H1 (cell line): ENCODE measurements around the gene PANX1. TPM values are rescaled to one million over a fixed set of nuclear protein-coding genes. Genes with fewer than 3 reads are reported as not detected.

Experiments used
- CTCF ChIA-PET: fragments of 300-600 bp; sonication (Branson Sonifier 250); formaldehyde crosslinking; loops from one replicate; lab custom pipeline; 2021; ENCODE audit not compliant: partially characterized antibody; lab: Charles Lee
- POLR2A ChIA-PET: fragments of 300-600 bp; sonication (Branson Sonifier 250); formaldehyde crosslinking; loops from one replicate; lab custom pipeline; 2021; ENCODE audit warnings: inconsistent platforms; ENCODE audit not compliant: partially characterized antibody; lab: Charles Lee
- DNase-seq, 2 experiments: peaks; one replicate each; pipeline versions ENCODE4 v3.0.0 to v3.0.0-alpha.2; 2010 to 2022; ENCODE audit warnings: low spot score in 2 of 2, low read depth in 1 of 2, mixed read lengths in 1 of 2
- FAIRE-seq: peaks from 2 replicates; lab custom pipeline; 2011; peaks lifted over from hg19 to GRCh38; lab: Jason Lieb, UNC
- H2AFZ ChIP-seq: 2 replicates; pipeline ENCODE4 v1.8.1; 2012; ENCODE audit warnings: low read length, inconsistent platforms
- H2AK5ac ChIP-seq: 2 replicates; pipeline ENCODE4 v1.6.1; 2013; ENCODE audit warnings: low read depth, low read length
- H2BK120ac ChIP-seq: replicated peaks from 2 replicates; pipeline ENCODE3; 2013; ENCODE audit warnings: low read depth, low read length, inconsistent platforms
- H2BK12ac ChIP-seq: 2 replicates; pipeline ENCODE4 v1.6.1; 2013; ENCODE audit warnings: low read depth, low read length
- H2BK15ac ChIP-seq: 2 replicates; pipeline ENCODE4 v1.6.1; 2013; ENCODE audit warnings: low read length
- H2BK20ac ChIP-seq: 2 replicates; pipeline ENCODE4 v1.6.1; 2013; ENCODE audit warnings: low read length
- H2BK5ac ChIP-seq: 2 replicates; pipeline ENCODE4 v1.6.1; 2013; ENCODE audit warnings: low read depth, low read length
- H3K14ac ChIP-seq: 2 replicates; pipeline ENCODE4 v1.6.1; 2013; ENCODE audit warnings: inconsistent platforms; ENCODE audit not compliant: insufficient read length
- H3K18ac ChIP-seq: 2 replicates; pipeline ENCODE4 v1.6.1; 2013; ENCODE audit warnings: low read length; ENCODE audit errors: extremely low read depth
- H3K23ac ChIP-seq: 2 replicates; pipeline ENCODE4 v1.6.1; 2013; ENCODE audit warnings: inconsistent platforms; ENCODE audit not compliant: insufficient read length
- H3K23me2 ChIP-seq: 2 replicates; pipeline ENCODE4 v1.6.1; 2013; ENCODE audit warnings: low read depth, low read length
- H3K27ac ChIP-seq: 2 replicates; pipeline ENCODE4 v1.6.1; 2011; ENCODE audit warnings: low read depth, low read length, inconsistent platforms
- H3K27me3 ChIP-seq, 4 experiments: replicated peaks in 1 of 4; 1 replicate in 1 of 4; 2 replicates in 3 of 4; pipeline versions ENCODE4 v1.6.1 to v1.8.1; 2011 to 2013; ENCODE audit warnings: low read length in 3 of 4, mild to moderate bottlenecking in 3 of 4, inconsistent platforms in 2 of 4, mixed read lengths in 2 of 4, moderate library complexity in 1 of 4; ENCODE audit not compliant: control insufficient read depth in 3 of 4, insufficient read depth in 3 of 4; ENCODE audit errors: extremely low read depth in 1 of 4
- H3K36me3 ChIP-seq, 4 experiments: 2 replicates each; pipeline versions ENCODE4 v1.6.1 to v1.8.1; 2011 to 2013; ENCODE audit warnings: mild to moderate bottlenecking in 4 of 4, low read length in 3 of 4, moderate library complexity in 2 of 4, control low read depth in 1 of 4, inconsistent platforms in 1 of 4; ENCODE audit not compliant: insufficient read depth in 4 of 4, control insufficient read depth in 2 of 4
- H3K4ac ChIP-seq: replicated peaks from 2 replicates; pipeline ENCODE3; 2013; ENCODE audit warnings: low read length, low read depth, mixed read lengths, inconsistent platforms; ENCODE audit not compliant: insufficient read length
- H3K4me1 ChIP-seq, 4 experiments: replicated peaks in 1 of 4; 1 replicate in 1 of 4; 2 replicates in 3 of 4; pipeline versions ENCODE4 v1.6.1 to v1.8.1; 2011 to 2013; ENCODE audit warnings: low read length in 3 of 4, inconsistent platforms in 2 of 4, mixed read lengths in 1 of 4; ENCODE audit not compliant: insufficient read depth in 4 of 4, control insufficient read depth in 3 of 4
- H3K4me2 ChIP-seq, 2 experiments: 2 replicates each; pipeline versions ENCODE4 v1.6.1 to v1.8.1; 2011 to 2013; ENCODE audit warnings: low read depth in 2 of 2, low read length in 2 of 2, control low read depth in 1 of 2, inconsistent platforms in 1 of 2, mild to moderate bottlenecking in 1 of 2; ENCODE audit not compliant: insufficient read depth in 1 of 2
- H3K4me3 ChIP-seq, 4 experiments: fragments of 200-600, 300-600 bp in 1 of 4; sonication (generic), shearing (Covaris generic), sonication (Bioruptor Twin) in 1 of 4; 2 replicates each; pipeline versions ENCODE4 v1.5.1 to v1.8.1; 2011 to 2016; ENCODE audit warnings: low read length in 4 of 4, low read depth in 3 of 4, control low read depth in 2 of 4, inconsistent platforms in 2 of 4, mild to moderate bottlenecking in 2 of 4, mixed read lengths in 1 of 4, moderate library complexity in 1 of 4; ENCODE audit not compliant: insufficient read depth in 2 of 4; ENCODE audit errors: extremely low read depth in 1 of 4
- H3K56ac ChIP-seq: replicated peaks from 2 replicates; pipeline ENCODE3; 2013; ENCODE audit warnings: low read depth, mild to moderate bottlenecking, mixed read lengths, low read length, inconsistent platforms; ENCODE audit not compliant: insufficient read length
- H3K79me1 ChIP-seq: 2 replicates; pipeline ENCODE4 v1.6.1; 2013; ENCODE audit warnings: low read depth, low read length, control low read depth
- H3K79me2 ChIP-seq, 2 experiments: 2 replicates each; pipeline versions ENCODE4 v1.6.1 to v1.8.1; 2012 to 2013; ENCODE audit warnings: low read length in 2 of 2, mild to moderate bottlenecking in 2 of 2, inconsistent platforms in 1 of 2; ENCODE audit not compliant: insufficient read depth in 2 of 2, control insufficient read depth in 1 of 2
- H3K9ac ChIP-seq, 4 experiments: replicated peaks in 1 of 4; 1 replicate in 1 of 4; 2 replicates in 3 of 4; pipeline versions ENCODE4 v1.6.1 to v1.8.1; 2011 to 2013; ENCODE audit warnings: low read depth in 3 of 4, low read length in 3 of 4, control low read depth in 2 of 4, mild to moderate bottlenecking in 2 of 4, moderate library complexity in 2 of 4, inconsistent platforms in 1 of 4; ENCODE audit errors: extremely low read depth in 1 of 4
- H3K9me3 ChIP-seq, 2 experiments: 2 replicates each; pipeline versions ENCODE4 v1.6.1 to v1.8.1; 2012 to 2013; ENCODE audit warnings: mild to moderate bottlenecking in 2 of 2, moderate library complexity in 2 of 2, control low read depth in 1 of 2, inconsistent platforms in 1 of 2, low read depth in 1 of 2, low read length in 1 of 2, mixed read lengths in 1 of 2; ENCODE audit not compliant: insufficient read depth in 2 of 2
- H4K20me1 ChIP-seq, 2 experiments: replicated peaks in 1 of 2; 2 replicates each; pipeline versions ENCODE3 to v1.8.1; 2011 to 2013; ENCODE audit warnings: inconsistent platforms in 2 of 2, low read length in 2 of 2, mild to moderate bottlenecking in 1 of 2; ENCODE audit not compliant: insufficient read depth in 2 of 2, control insufficient read depth in 1 of 2
- H4K5ac ChIP-seq: 2 replicates; pipeline ENCODE4 v1.6.1; 2013; ENCODE audit warnings: low read length, low read depth, mixed read lengths, inconsistent platforms; ENCODE audit not compliant: insufficient read length
- H4K8ac ChIP-seq: 2 replicates; pipeline ENCODE4 v1.8.0; 2013; ENCODE audit warnings: mild to moderate bottlenecking, moderate library complexity, low read length, inconsistent platforms; ENCODE audit not compliant: insufficient read depth; ENCODE audit errors: extremely low read depth
- H4K91ac ChIP-seq: replicated peaks from 2 replicates; pipeline ENCODE3; 2013; ENCODE audit warnings: low read length, mixed read lengths, inconsistent platforms; ENCODE audit not compliant: insufficient read length
- CHD1 ChIP-seq: IDR thresholded peaks from 2 replicates; pipeline ENCODE4 v1.6.1; 2012; ENCODE audit warnings: low read depth, low read length, improper control_type of control experiment
- CTCF ChIP-seq, 3 experiments: IDR thresholded peaks; 1 replicate in 2 of 3; 2 replicates in 1 of 3; pipeline versions ENCODE4 v1.5.1 to v1.6.1; 2011; ENCODE audit warnings: low read length in 3 of 3, mild to moderate bottlenecking in 3 of 3, inconsistent platforms in 2 of 3, low read depth in 1 of 3, moderate library complexity in 1 of 3; ENCODE audit not compliant: insufficient read depth in 1 of 3; ENCODE audit errors: control extremely low read depth in 1 of 3
- GABPA ChIP-seq: IDR thresholded peaks from 2 replicates; pipeline ENCODE4 v1.6.1; 2011; ENCODE audit warnings: mild to moderate bottlenecking, low read length, moderate library complexity, borderline replicate concordance; ENCODE audit not compliant: insufficient read depth
- NRF1 ChIP-seq: IDR thresholded peaks from 2 replicates; pipeline ENCODE4 v1.6.1; 2011; ENCODE audit warnings: mild to moderate bottlenecking, low read depth, low read length, improper control_type of control experiment
- PHF8 ChIP-seq: fragments of 200-600 bp; sonication (generic); conservative IDR thresholded peaks from 2 replicates; pipeline ENCODE4 v1.7.1; 2012; ENCODE audit warnings: low read depth, mild to moderate bottlenecking, inconsistent platforms, low read length, moderate library complexity
- POLR2A ChIP-seq, 2 experiments: IDR thresholded peaks; 1 replicate in 1 of 2; 2 replicates in 1 of 2; pipeline ENCODE4 v1.6.1; 2011; ENCODE audit warnings: low read depth in 2 of 2, low read length in 2 of 2, mild to moderate bottlenecking in 2 of 2; ENCODE audit errors: control extremely low read depth in 1 of 2
- RXRA ChIP-seq: IDR thresholded peaks from 2 replicates; pipeline ENCODE4 v1.6.1; 2011; ENCODE audit warnings: low read depth, mild to moderate bottlenecking, low read length, moderate library complexity; ENCODE audit not compliant: insufficient read depth
- SIN3A ChIP-seq, 2 experiments: IDR thresholded peaks in 1 of 2; conservative IDR thresholded peaks in 1 of 2; 2 replicates each; pipeline ENCODE4 v1.6.1; 2011 to 2012; ENCODE audit warnings: low read length in 2 of 2, improper control_type of control experiment in 1 of 2, low read depth in 1 of 2, mild to moderate bottlenecking in 1 of 2
- SIX5 ChIP-seq: IDR thresholded peaks from 2 replicates; pipeline ENCODE4 v1.6.1; 2011; ENCODE audit warnings: mild to moderate bottlenecking, low read depth, low read length
- WGBS, 2 experiments: shearing (Covaris generic) in 1 of 2; methylation state at CpG; one replicate each; pipeline versions ENCODE4 v1.1.6 to v1.1.7; 2013 to 2015; ENCODE audit warnings: low lambda C conversion rate in 2 of 2, mixed read lengths in 2 of 2, inconsistent platforms in 1 of 2, low coverage in 1 of 2, missing lambda C conversion rate in 1 of 2; ENCODE audit not compliant: insufficient replicate concordance in 2 of 2, insufficient coverage in 1 of 2, insufficient read length in 1 of 2; ENCODE audit errors: extremely low coverage in 1 of 2, missing lambda C conversion rate in 1 of 2; 5-methylcytosine and 5-hydroxymethylcytosine counted together
- polyA plus RNA-seq, 7 experiments: library from polyadenylated mRNA; depleted of rRNA in 3 of 7; stranded (reverse) in 5 of 7; unstranded in 2 of 7; fragments of >200 nt in 5 of 7; fragments of 200-250 nt in 2 of 7; gene quantifications; 1 replicate in 5 of 7; 2 replicates in 1 of 7; 4 replicates in 1 of 7; pipeline versions ENCODE4 v1.2.1 to v1.2.3, GENCODE V29; 2011 to 2013; ENCODE audit warnings: missing spikeins in 2 of 7, mixed read lengths in 2 of 7
- total RNA-seq: library from RNA; stranded (reverse); fragmentation: NEBNext Ultra II Directional; extraction: Animal tissue kit (Norgen Biotek cat#: 25700); gene quantifications from 2 replicates; pipeline ENCODE4 v1.2.1, GENCODE V29; 2021
- TF ChIP-seq, protein P1 (sequence below): IDR thresholded peaks from 2 replicates; pipeline ENCODE4 v1.6.1; 2011; ENCODE audit warnings: low read length, improper control_type of control experiment

PANX1 gene
- total and polyA plus RNA-seq, 2 of the 8 experiments (the other 6 are each of a cell fraction or from before 2014, with no cell fraction given): 15.9 to 35.2 TPM

- Histone ChIP-seq H3K27ac (no peak overlapping the region), H3K79me2 (peaks cover 47 to 100% of the 10 kb centered on the region in 2 experiments), H3K27me3 (no peaks in the 10 kb centered on the region), H3K36me3 (peaks cover 0 to 3% (median 0%) of the 10 kb centered on the region in 4 experiments; a peak in 1 of 8 replicates), H2AK5ac (no peak overlapping the region), H2AFZ (no peak overlapping the region), H2BK12ac (no peak overlapping the region), H3K4me1 (peaks cover 7 to 29% (median 21%) of the 10 kb centered on the region in 4 experiments), H3K23me2 (no peaks in the 10 kb centered on the region), H4K5ac (no peak overlapping the region), H3K18ac (no peak overlapping the region), H4K20me1 (peaks cover 35 to 52% of the 10 kb centered on the region in 2 experiments), H3K9me3 (no peaks in the 10 kb centered on the region), H4K91ac (no peak overlapping the region), H3K4me3 (no peak overlapping the region), H3K56ac (no peak overlapping the region), H2BK15ac (no peak overlapping the region), H3K14ac (no peak overlapping the region), H3K79me1 (peaks cover 34% of the 10 kb centered on the region), H3K9ac (no peak overlapping the region), H2BK120ac (no peak overlapping the region), H4K8ac (no peak overlapping the region), H2BK20ac (no peak overlapping the region), H2BK5ac (no peak overlapping the region), H3K23ac (no peak overlapping the region), H3K4ac (no peak overlapping the region), H3K4me2 (no peak overlapping the region)
- 90% methylated on average over 4 of the region's 4 CpGs; no CpG with 5 or more reads in 1 of the 2 experiments for WGBS, 2 experiments
- ChIA-PET CTCF (interaction anchor here (0.8 to 2.1 kb wide), 2 partner anchors 9 to 14 kb away, joined by 3 to 7 read pairs; no protein-coding TSS in a partner anchor), POLR2A (interaction anchor here (1.2 kb wide), 1 partner anchor 17 kb away, joined by 4 read pairs; the partner anchor contains the start of gene PANX1)
- DNase-seq (no peak), FAIRE-seq (no peak)
- TF ChIP-seq RXRA (no peak), CTCF (IDR thresholded peaks at IDR 0.05; ENCODE audit: control extremely low read depth in 1 of 3, insufficient read depth in 1 of 3, low read depth in 1 of 3, low read length in 3 of 3) (no peak), NRF1 (no peak), PHF8 (no peak), SIN3A (conservative IDR thresholded peaks at IDR 0.05 in 1 of 2, IDR thresholded peaks at IDR 0.05 in 1 of 2; ENCODE audit: low read depth in 1 of 2, low read length in 2 of 2) (no peak), CHD1 (no peak), GABPA (no peak), SIX5 (no peak), POLR2A (IDR thresholded peaks at IDR 0.05; ENCODE audit: control extremely low read depth in 1 of 2, low read depth in 2 of 2, low read length in 2 of 2) (no peak)
- TF ChIP-seq, protein P1, sequence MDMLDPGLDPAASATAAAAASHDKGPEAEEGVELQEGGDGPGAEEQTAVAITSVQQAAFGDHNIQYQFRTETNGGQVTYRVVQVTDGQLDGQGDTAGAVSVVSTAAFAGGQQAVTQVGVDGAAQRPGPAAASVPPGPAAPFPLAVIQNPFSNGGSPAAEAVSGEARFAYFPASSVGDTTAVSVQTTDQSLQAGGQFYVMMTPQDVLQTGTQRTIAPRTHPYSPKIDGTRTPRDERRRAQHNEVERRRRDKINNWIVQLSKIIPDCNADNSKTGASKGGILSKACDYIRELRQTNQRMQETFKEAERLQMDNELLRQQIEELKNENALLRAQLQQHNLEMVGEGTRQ: no peak
Observed at GRCh38 chr11:94145916-94146315, 17.3 kb downstream of the PANX1 start.
